Progenitor cell of endocrine pancreas (in vitro differentiated cells): ENCODE measurements around the gene PARP16. TPM values are rescaled to one million over a fixed set of nuclear protein-coding genes. Genes with fewer than 3 reads are reported as not detected.

Source experiments
- DNase-seq: peaks from one replicate; pipeline ENCODE4 v3.0.0; 2021; ENCODE audit warnings: low spot score; ENCODE audit not compliant: unreplicated experiment
- H3K27ac Mint-ChIP-seq: 2 replicates; pipeline ENCODE4 v1.8.0; 2021; ENCODE audit warnings: mild to moderate bottlenecking, moderate library complexity, mixed read lengths
- H3K27me3 Mint-ChIP-seq: 2 replicates; pipeline ENCODE4 v1.8.0; 2021; ENCODE audit warnings: mixed read lengths
- H3K36me3 Mint-ChIP-seq: 2 replicates; pipeline ENCODE4 v1.8.0; 2022; ENCODE audit warnings: mixed read lengths; ENCODE audit not compliant: insufficient read depth
- H3K4me1 Mint-ChIP-seq: 2 replicates; pipeline ENCODE4 v1.8.0; 2021; ENCODE audit warnings: low read depth, mixed read lengths
- H3K4me3 Mint-ChIP-seq: 2 replicates; pipeline ENCODE4 v1.8.0; 2021; ENCODE audit warnings: low read depth, mild to moderate bottlenecking, moderate library complexity, mixed read lengths
- H3K9me3 Mint-ChIP-seq: 2 replicates; pipeline ENCODE4 v1.8.0; 2021; ENCODE audit warnings: low read depth, mixed read lengths
- total RNA-seq: library from RNA; stranded (reverse); gene quantifications from 2 replicates; pipeline ENCODE4 v1.2.1, GENCODE V29; 2021
- TF ChIP-seq, protein P1 (sequence below): fragments of 200-600 bp; sonication (generic); IDR thresholded peaks from one replicate; pipeline ENCODE4 v1.5.0; 2021; ENCODE audit warnings: antibody characterized with exemption, mild to moderate bottlenecking; ENCODE audit not compliant: unreplicated experiment

Gene PARP16
- total RNA-seq, 1 donor from 2014 or later: 10.5 TPM

DNA sequence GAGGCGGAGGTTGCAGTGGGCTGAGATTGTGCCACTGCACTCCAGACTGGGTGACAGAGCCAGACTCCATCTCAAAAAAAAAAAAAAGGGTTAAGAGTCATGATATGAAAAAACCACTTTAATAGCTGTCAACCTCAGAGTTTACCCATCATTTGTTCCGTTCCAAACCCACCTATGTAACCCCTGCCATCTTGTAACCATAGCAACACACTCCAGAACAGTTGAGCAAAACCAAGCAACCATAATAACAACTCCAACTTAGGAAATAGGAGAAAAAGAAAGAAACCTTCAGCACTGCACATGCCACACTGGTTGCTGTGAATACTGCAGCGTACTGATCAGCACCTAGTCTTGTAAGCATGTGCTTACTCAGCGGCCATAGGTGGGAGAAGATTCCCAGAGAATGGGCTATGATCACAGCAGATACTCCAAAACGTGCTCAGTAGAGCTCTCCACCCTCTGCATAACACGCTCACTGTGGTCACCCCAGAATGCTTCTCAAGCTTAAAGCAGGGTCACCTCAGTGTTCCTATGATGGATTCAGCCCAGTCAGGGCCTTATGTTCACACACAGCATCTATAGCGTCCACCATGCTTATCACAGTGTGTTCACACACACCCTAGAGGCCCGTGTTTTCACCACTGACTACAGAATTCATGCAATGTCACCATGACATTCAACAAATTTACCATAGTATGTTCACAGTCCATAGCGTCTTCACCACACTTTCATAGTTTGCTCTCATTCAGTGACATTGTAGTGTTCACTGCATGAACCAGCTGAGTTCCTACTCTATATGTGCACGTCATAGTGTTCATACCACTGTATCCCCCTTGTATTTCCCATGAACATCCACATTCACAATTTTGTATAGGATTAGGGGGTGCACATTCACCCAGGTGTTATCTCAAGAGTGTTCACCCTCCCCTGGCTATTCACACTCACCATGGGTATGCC is 68.9 kb downstream of the PARP16 start:
- Mint-ChIP-seq H3K4me1 (peaks cover 6% of the 10 kb centered on the region), H3K4me3 (no peak overlapping the region), H3K36me3 (no peaks in the 10 kb centered on the region), H3K9me3 (no peaks in the 10 kb centered on the region), H3K27me3 (peaks cover 3% of the 10 kb centered on the region), H3K27ac (no peak overlapping the region)
- DNase-seq: no peak
- TF ChIP-seq, protein P1, sequence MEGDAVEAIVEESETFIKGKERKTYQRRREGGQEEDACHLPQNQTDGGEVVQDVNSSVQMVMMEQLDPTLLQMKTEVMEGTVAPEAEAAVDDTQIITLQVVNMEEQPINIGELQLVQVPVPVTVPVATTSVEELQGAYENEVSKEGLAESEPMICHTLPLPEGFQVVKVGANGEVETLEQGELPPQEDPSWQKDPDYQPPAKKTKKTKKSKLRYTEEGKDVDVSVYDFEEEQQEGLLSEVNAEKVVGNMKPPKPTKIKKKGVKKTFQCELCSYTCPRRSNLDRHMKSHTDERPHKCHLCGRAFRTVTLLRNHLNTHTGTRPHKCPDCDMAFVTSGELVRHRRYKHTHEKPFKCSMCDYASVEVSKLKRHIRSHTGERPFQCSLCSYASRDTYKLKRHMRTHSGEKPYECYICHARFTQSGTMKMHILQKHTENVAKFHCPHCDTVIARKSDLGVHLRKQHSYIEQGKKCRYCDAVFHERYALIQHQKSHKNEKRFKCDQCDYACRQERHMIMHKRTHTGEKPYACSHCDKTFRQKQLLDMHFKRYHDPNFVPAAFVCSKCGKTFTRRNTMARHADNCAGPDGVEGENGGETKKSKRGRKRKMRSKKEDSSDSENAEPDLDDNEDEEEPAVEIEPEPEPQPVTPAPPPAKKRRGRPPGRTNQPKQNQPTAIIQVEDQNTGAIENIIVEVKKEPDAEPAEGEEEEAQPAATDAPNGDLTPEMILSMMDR: no peak

DNA sequence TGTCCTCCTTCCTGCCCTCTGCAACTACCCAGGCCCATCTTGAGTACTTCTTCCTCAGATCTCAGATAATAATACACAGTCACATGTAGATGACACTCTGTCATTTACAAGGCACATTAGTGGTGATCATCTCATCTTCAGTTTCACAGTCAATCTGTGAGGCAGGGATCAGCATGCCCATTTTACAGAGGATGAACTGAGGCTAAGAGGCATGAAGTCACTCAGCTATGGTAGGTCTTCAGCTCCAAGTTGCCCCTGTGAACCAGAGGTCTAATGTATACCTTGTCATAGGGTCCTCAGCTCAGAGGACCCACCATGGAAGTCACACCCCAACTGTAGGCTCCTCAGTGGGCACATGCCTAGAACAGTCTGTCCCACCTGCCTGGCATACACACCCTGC is 71.2 kb downstream of the PARP16 start:
- Mint-ChIP-seq H3K9me3 (no peaks in the 10 kb centered on the region), H3K4me1 (no peaks in the 10 kb centered on the region), H3K27ac (no peak overlapping the region), H3K4me3 (no peak overlapping the region), H3K27me3 (peaks cover 3% of the 10 kb centered on the region), H3K36me3 (no peaks in the 10 kb centered on the region)
- DNase-seq: no peak
- TF ChIP-seq, protein P1: no peak

DNA sequence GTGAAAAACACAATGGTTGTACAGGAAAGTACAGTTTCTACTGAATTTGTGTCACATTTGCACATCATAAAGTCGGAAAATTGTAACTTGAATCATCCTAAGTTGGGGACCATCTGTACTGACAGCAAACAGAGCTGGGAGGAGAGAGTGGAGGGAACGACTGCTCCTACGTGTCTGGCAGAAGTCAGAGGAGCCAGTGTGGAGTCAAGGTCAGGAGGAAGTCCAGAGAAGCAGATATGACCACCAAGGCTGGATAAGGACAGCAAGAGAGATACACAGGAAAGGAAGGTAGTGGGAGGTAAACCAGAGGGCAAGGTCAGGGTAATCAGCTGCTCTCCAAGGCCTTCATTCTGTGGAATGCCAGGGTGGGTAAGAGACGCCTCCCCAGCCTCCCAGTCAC is 72.7 kb downstream of the PARP16 start:
- no peak overlapping the region for H3K4me3 Mint-ChIP-seq
- H3K27ac Mint-ChIP-seq: no peak overlapping the region

DNA sequence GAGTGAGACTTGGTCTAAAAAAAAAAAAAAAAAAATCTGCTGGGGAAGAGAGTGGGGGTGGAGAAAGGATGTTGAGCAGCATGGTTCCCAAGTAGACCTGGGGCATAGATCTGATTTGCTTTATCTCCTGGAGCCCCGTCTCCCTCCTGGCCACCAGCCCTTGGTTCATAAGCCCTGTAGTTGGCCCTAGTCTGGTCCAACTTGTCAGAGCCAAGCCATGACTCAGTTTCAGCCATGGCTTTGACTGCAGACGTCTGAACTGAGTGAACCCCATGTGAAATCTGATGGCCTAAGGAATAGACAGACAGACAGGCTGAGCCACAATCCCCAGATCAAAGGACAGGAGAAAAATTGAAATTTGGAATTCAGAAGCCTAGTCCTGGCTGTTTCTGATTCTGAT is 73.4 kb downstream of the PARP16 start:
- no peaks in the 10 kb centered on the region for H3K36me3 Mint-ChIP-seq

More for the DNA sequence above, 72.7 kb downstream of the PARP16 start:
- Mint-ChIP-seq H3K36me3 (no peaks in the 10 kb centered on the region), H3K27me3 (peaks cover 3% of the 10 kb centered on the region), H3K9me3 (no peaks in the 10 kb centered on the region), H3K4me1 (no peaks in the 10 kb centered on the region)
- TF ChIP-seq, protein P1: no peak
- no peak for DNase-seq

DNA sequence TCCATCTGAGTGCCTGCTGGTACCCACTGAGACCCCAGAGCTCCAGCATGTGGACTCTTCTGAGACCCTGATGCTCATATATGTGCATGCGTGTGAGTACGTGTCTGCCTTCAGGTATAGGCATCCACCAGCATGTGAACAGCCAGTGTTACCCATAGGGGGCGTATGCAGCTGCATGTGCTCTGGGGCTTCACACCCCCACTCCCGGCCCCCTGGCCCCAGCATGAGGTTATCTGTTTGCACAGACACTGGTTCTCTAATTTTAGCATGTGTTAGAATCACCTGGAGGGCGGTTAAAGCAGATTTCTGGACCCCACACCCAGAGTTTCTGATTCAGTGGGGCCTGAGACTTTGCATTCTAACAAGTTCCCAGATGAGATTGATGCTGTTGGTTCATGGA is 74.6 kb downstream of the PARP16 start:
- Mint-ChIP-seq H3K36me3 (no peaks in the 10 kb centered on the region), H3K4me1 (no peaks in the 10 kb centered on the region), H3K27me3 (peaks cover 13% of the 10 kb centered on the region), H3K4me3 (no peak overlapping the region), H3K9me3 (no peaks in the 10 kb centered on the region), H3K27ac (no peak overlapping the region)
- no peak for DNase-seq
- TF ChIP-seq, protein P1: peak; percentile 58

More for the DNA sequence above, 73.4 kb downstream of the PARP16 start:
- Mint-ChIP-seq H3K27me3 (peaks cover 5% of the 10 kb centered on the region), H3K4me3 (no peak overlapping the region), H3K4me1 (no peaks in the 10 kb centered on the region), H3K27ac (no peak overlapping the region), H3K9me3 (no peaks in the 10 kb centered on the region)
- TF ChIP-seq, protein P1: no peak
- no peak for DNase-seq
